Astrocyte of the cerebellum (primary cell): ENCODE results near the gene TXLNG.
"Not testable (repeated sequence)": the region's sequence is repeated elsewhere in the genome, so short reads cannot be mapped to it uniquely, and the experiment has no call there.

Source experiments
- DNase-seq: peaks from one replicate; pipeline ENCODE4 v3.0.0-alpha.2; 2011; ENCODE audit warnings: low read depth
- H3K4me3 ChIP-seq: 2 replicates; pipeline ENCODE4 v1.5.1; 2011; ENCODE audit warnings: mild to moderate bottlenecking, low read depth, low read length, moderate library complexity
- CTCF ChIP-seq: IDR thresholded peaks from 2 replicates; pipeline ENCODE4 v1.5.1; 2012; ENCODE audit warnings: low read length, low read depth, moderate library complexity, mild to moderate bottlenecking; ENCODE audit errors: missing control alignments
- in situ Hi-C: cut with HindIII; loops from 2 replicates; pipeline ENCODE4 v1.10.0; 2017; ENCODE audit warnings: low sequenced_read_pairs

The TXLNG gene

GRCh38 chrX:16853537-16853936 is 67.3 kb downstream of the TXLNG start:
- in situ Hi-C loops = no loop called here
- DNase-seq = no peak
- H3K4me3 ChIP-seq = no peak overlapping the region
- TF ChIP-seq CTCF = no peak

GRCh38 chrX:16855363-16856075 is 69.3 kb downstream of the TXLNG start:
- in situ Hi-C loops = no loop called here
- DNase-seq = no peak
- no peak for TF ChIP-seq CTCF
- no peak overlapping the region for H3K4me3 ChIP-seq

GRCh38 chrX:16856076-16856404 is 69.8 kb downstream of the TXLNG start:
- peak; percentile 24 for DNase-seq
- H3K4me3 ChIP-seq, in situ Hi-C loops: not testable (repeated sequence)

- TF ChIP-seq CTCF = no peak
- in situ Hi-C loops = no loop called here
Measured at GRCh38 chrX:16856744-16857143, 70.5 kb downstream of the TXLNG start.

GRCh38 chrX:16862829-16863228 is 76.6 kb downstream of the TXLNG start:
- in situ Hi-C loops = no loop called here
- TF ChIP-seq CTCF = no peak
- no peak overlapping the region for H3K4me3 ChIP-seq
- no peak for DNase-seq

More at GRCh38 chrX:16856744-16857143, 70.5 kb downstream of the TXLNG start:
- no peak for DNase-seq
- no peak overlapping the region for H3K4me3 ChIP-seq

- no peak for TF ChIP-seq CTCF
- peak overlapping the region; percentile 74 for H3K4me3 ChIP-seq
- in situ Hi-C loops = no loop called here
- no peak for DNase-seq
Measured at GRCh38 chrX:16867947-16868346, 81.7 kb downstream of the TXLNG start.

- TF ChIP-seq CTCF = no peak
- in situ Hi-C loops = no loop called here
- peak overlapping the region; percentile 74 for H3K4me3 ChIP-seq
- DNase-seq = no peak
Measured at GRCh38 chrX:16868920-16869319, 82.7 kb downstream of the TXLNG start.
